Measurements from ENCODE around the gene DDX39A. TPM values are rescaled to one million over a fixed set of nuclear protein-coding genes. Genes with fewer than 3 reads are reported as not detected.

Gene DDX39A
- total RNA-seq, 4 donors from 2014 or later, result 59.2 to 144 (median 88.4) TPM

GRCh38 chr19:14449321-14449720 lies 30.2 kb upstream of the DDX39A start:
- no peak for DNase-seq
- WGBS, 2 donors, result 72 to 74% methylated on average over 6 of the region's 6 CpGs

GRCh38 chr19:14446336-14447036 lies 27.3 kb upstream of the DDX39A start:
- Histone ChIP-seq H3K36me3 (peaks cover 37 to 100% (median 67%) of the 10 kb centered on the region in 3 donors), H3K4me3 (no peak overlapping the region), H3K27me3 (no peaks in the 10 kb centered on the region), H3K4me1 (peaks cover 0 to 16% (median 0%) of the 10 kb centered on the region in 3 donors), H3K9me3 (no peaks in the 10 kb centered on the region), H3K27ac (no peak overlapping the region)
- 95 to 99% methylated on average over 7 to 9 of the region's 10 CpGs for WGBS, 2 donors
- intact Hi-C loops (cut with DNase I), result no loop called here
- no peak for DNase-seq
- no peak for TF ChIP-seq POLR2A (IDR thresholded peaks at IDR 0.05)
- no peak for TF ChIP-seq CTCF (IDR thresholded peaks at IDR 0.05)

More at GRCh38 chr19:14449321-14449720, 30.2 kb upstream of the DDX39A start:
- peak overlapping the region in 2 of 4 donors; percentile 41 to 58 for H3K27ac ChIP-seq
- intact Hi-C loops (cut with DNase I), result no loop called here
- H3K4me1 ChIP-seq, result peaks cover 0 to 14% (median 0%) of the 10 kb centered on the region in 3 donors
- H3K4me3 ChIP-seq, result no peak overlapping the region
- H3K27me3 ChIP-seq, result no peaks in the 10 kb centered on the region
- H3K36me3 ChIP-seq, result peaks cover 27 to 97% (median 49%) of the 10 kb centered on the region in 3 donors
- TF ChIP-seq POLR2A (IDR thresholded peaks at IDR 0.05), result no peak
- H3K9me3 ChIP-seq, result no peaks in the 10 kb centered on the region

- Histone ChIP-seq H3K4me1 (peaks cover 6 to 39% (median 13%) of the 10 kb centered on the region in 3 donors), H3K27me3 (no peaks in the 10 kb centered on the region), H3K27ac (no peak overlapping the region), H3K36me3 (peaks cover 22 to 79% (median 51%) of the 10 kb centered on the region in 3 donors), H3K4me3 (no peak overlapping the region), H3K9me3 (no peaks in the 10 kb centered on the region)
- 92 to 95% methylated on average over 14 of the region's 14 CpGs for WGBS, 2 donors
- intact Hi-C loops (cut with DNase I), result no loop called here
- no peak for DNase-seq
- TF ChIP-seq POLR2A (IDR thresholded peaks at IDR 0.05), result no peak
- TF ChIP-seq CTCF (IDR thresholded peaks at IDR 0.05), result no peak
Observed at GRCh38 chr19:14443632-14444216, 24.6 kb upstream of the DDX39A start.

GRCh38 chr19:14442891-14443631 lies 23.9 kb upstream of the DDX39A start:
- peaks cover 22 to 72% (median 48%) of the 10 kb centered on the region in 3 donors for H3K36me3 ChIP-seq
- 93 to 98% methylated on average over 6 to 11 of the region's 16 CpGs for WGBS, 2 donors

More at GRCh38 chr19:14442891-14443631, 23.9 kb upstream of the DDX39A start:
- TF ChIP-seq POLR2A (IDR thresholded peaks at IDR 0.05) (no peak), CTCF (IDR thresholded peaks at IDR 0.05) (no peak)
- DNase-seq, result no peak
- intact Hi-C loops (cut with DNase I), result no loop called here
- Histone ChIP-seq H3K9me3 (no peaks in the 10 kb centered on the region), H3K27ac (no peak overlapping the region), H3K27me3 (no peaks in the 10 kb centered on the region), H3K4me1 (peaks cover 6 to 38% (median 14%) of the 10 kb centered on the region in 3 donors), H3K4me3 (no peak overlapping the region)

All from esophagus squamous epithelium (tissue), 5 donors.